Measurements from ENCODE around the gene GRM7.

GRCh38 chr3:7280318-7280717 is 419.4 kb downstream of the GRM7 start:
- no peak for TF ChIP-seq CTCF (IDR thresholded peaks at IDR 0.05)
- no peak for TF ChIP-seq POLR2A (IDR thresholded peaks at IDR 0.05)
